Measurements from ENCODE around the gene PIEZO1. TPM values are rescaled to one million over a fixed set of nuclear protein-coding genes. Genes with fewer than 3 reads are reported as not detected.

Gene PIEZO1
- total RNA-seq, 1 experiment from 2014 or later = 224 TPM

GRCh38 chr16:88772871-88773811, 11.9 kb downstream of the PIEZO1 start:
- no peaks in the 10 kb centered on the region for H3K9me3 ChIP-seq (ENCODE audit: control insufficient read depth in 1 of 2, insufficient read depth in 1 of 2, low read depth in 1 of 2, low read length in 2 of 2)
- no peaks in the 10 kb centered on the region for H3K9me2 ChIP-seq (ENCODE audit: insufficient read depth)
- intact Hi-C loops (cut with micrococcal nuclease) = no loop called here
- H3K79me2 ChIP-seq (ENCODE audit: insufficient read depth, low read length) = peaks cover 99% of the 10 kb centered on the region
- peaks cover 0 to 14% of the 10 kb centered on the region in 2 experiments; a peak in 1 of 4 replicates for H3K36me3 ChIP-seq (ENCODE audit: control insufficient read depth in 1 of 2, insufficient read depth in 2 of 2, low read length in 2 of 2)
- H3K27me3 ChIP-seq (ENCODE audit: insufficient read depth, low read length) = no peaks in the 10 kb centered on the region
- ATAC-seq (no peak), DNase-seq (ENCODE audit: low read depth, low spot score) (no peak)
- ChIA-PET RAD21 (ENCODE audit: low non-redundant PET in 1 of 2, low total read pairs in 2 of 2, uncharacterized antibody in 2 of 2, unreplicated experiment in 2 of 2) (no interaction called here), POLR2A (interaction anchor here (0.7 to 3.2 kb wide), 6 partner anchors 7 to 420 kb away, joined by 3 to 18 read pairs (median 4); partner anchors contain the start of genes MVD and PIEZO1), CTCF (interaction anchor here (1.1 to 2.0 kb wide), 3 partner anchors 12 to 36 kb away, joined by 6 to 9 read pairs (median 8); partner anchors contain the start of gene PIEZO1)
- H3K4me1 ChIP-seq (ENCODE audit: control insufficient read depth in 1 of 2, insufficient read depth in 2 of 2, low read length in 2 of 2) = peaks cover 63 to 77% of the 10 kb centered on the region in 2 experiments
- H2AFZ ChIP-seq (ENCODE audit: low read depth, low read length, poor library complexity, severe bottlenecking) = no peak overlapping the region
- H4K20me1 ChIP-seq (ENCODE audit: insufficient read depth) = peaks cover 24% of the 10 kb centered on the region; the same call in 1 of the 2 replicates
- peak overlapping the region; percentile 12; the same call in 1 of the 2 replicates for H3K27ac ChIP-seq (ENCODE audit: low read depth, low read length)
- no TSS peak for BruUV-seq (replicated peaks)
- peak overlapping the region; percentile 34 for H3K4me2 ChIP-seq (ENCODE audit: low read length)
- no peak overlapping the region for H3K4me3 ChIP-seq (replicated peaks in 1 of 2; ENCODE audit: low read depth in 1 of 2, low read length in 2 of 2)
- peak overlapping the region; percentile 26; the same call in 1 of the 2 replicates for H3K9ac ChIP-seq (ENCODE audit: low read length)
- no peak for TF ChIP-seq JUND (IDR thresholded peaks at IDR 0.05)
- TF ChIP-seq SIN3A (IDR thresholded peaks at IDR 0.05; ENCODE audit: low read depth) = no peak
- TF ChIP-seq, protein P1, sequence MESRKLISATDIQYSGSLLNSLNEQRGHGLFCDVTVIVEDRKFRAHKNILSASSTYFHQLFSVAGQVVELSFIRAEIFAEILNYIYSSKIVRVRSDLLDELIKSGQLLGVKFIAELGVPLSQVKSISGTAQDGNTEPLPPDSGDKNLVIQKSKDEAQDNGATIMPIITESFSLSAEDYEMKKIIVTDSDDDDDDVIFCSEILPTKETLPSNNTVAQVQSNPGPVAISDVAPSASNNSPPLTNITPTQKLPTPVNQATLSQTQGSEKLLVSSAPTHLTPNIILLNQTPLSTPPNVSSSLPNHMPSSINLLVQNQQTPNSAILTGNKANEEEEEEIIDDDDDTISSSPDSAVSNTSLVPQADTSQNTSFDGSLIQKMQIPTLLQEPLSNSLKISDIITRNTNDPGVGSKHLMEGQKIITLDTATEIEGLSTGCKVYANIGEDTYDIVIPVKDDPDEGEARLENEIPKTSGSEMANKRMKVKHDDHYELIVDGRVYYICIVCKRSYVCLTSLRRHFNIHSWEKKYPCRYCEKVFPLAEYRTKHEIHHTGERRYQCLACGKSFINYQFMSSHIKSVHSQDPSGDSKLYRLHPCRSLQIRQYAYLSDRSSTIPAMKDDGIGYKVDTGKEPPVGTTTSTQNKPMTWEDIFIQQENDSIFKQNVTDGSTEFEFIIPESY (IDR thresholded peaks at IDR 0.05; ENCODE audit: extremely low read depth, insufficient replicate concordance, low read length) = no peak
- TF ChIP-seq POLR2A (IDR thresholded peaks at IDR 0.05; ENCODE audit: borderline replicate concordance, extremely low read depth, insufficient read depth, insufficient read length) = no peak
- TF ChIP-seq ATF3 (IDR thresholded peaks at IDR 0.05) = no peak
- no peak for TF ChIP-seq MAX (IDR thresholded peaks at IDR 0.05)
- TF ChIP-seq ELF1 (IDR thresholded peaks at IDR 0.05; ENCODE audit: borderline replicate concordance, low read depth) = no peak
- TF ChIP-seq EZH2phosphoT487 (IDR thresholded peaks at IDR 0.05; ENCODE audit: borderline replicate concordance) = no peak
- TF ChIP-seq SRF (IDR thresholded peaks at IDR 0.05; ENCODE audit: low read depth) = no peak
- no peak for TF ChIP-seq REST (IDR thresholded peaks at IDR 0.05; ENCODE audit: low read depth)
- TF ChIP-seq, protein P2, sequence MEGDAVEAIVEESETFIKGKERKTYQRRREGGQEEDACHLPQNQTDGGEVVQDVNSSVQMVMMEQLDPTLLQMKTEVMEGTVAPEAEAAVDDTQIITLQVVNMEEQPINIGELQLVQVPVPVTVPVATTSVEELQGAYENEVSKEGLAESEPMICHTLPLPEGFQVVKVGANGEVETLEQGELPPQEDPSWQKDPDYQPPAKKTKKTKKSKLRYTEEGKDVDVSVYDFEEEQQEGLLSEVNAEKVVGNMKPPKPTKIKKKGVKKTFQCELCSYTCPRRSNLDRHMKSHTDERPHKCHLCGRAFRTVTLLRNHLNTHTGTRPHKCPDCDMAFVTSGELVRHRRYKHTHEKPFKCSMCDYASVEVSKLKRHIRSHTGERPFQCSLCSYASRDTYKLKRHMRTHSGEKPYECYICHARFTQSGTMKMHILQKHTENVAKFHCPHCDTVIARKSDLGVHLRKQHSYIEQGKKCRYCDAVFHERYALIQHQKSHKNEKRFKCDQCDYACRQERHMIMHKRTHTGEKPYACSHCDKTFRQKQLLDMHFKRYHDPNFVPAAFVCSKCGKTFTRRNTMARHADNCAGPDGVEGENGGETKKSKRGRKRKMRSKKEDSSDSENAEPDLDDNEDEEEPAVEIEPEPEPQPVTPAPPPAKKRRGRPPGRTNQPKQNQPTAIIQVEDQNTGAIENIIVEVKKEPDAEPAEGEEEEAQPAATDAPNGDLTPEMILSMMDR (IDR thresholded peaks at IDR 0.05 in 2 of 3, conservative IDR thresholded peaks at IDR 0.05 in 1 of 3; ENCODE audit: borderline replicate concordance in 1 of 3, insufficient read depth in 1 of 3, low read depth in 2 of 3, low read length in 2 of 3) = no peak
- TF ChIP-seq POLR2AphosphoS5 (IDR thresholded peaks at IDR 0.05; ENCODE audit: low read depth, low read length) = no peak
- no peak for TF ChIP-seq FOSL1 (IDR thresholded peaks at IDR 0.05; ENCODE audit: low read depth)
- no peak for TF ChIP-seq ZFX (IDR thresholded peaks at IDR 0.05)
- no peak for TF ChIP-seq CBX3 (IDR thresholded peaks at IDR 0.05; ENCODE audit: low read depth)
- TF ChIP-seq ZNF274 (IDR thresholded peaks at IDR 0.05; ENCODE audit: low read depth, low read length) = no peak
- TF ChIP-seq CEBPB (IDR thresholded peaks at IDR 0.05; ENCODE audit: low read depth) = no peak
- TF ChIP-seq RAD21 (IDR thresholded peaks at IDR 0.05; ENCODE audit: low read depth) = no peak
- no peak for TF ChIP-seq EGR1 (IDR thresholded peaks at IDR 0.05; ENCODE audit: low read depth)

All from HCT116 (cell line).